ENCODE measurements around the gene HIGD1A. TPM values are rescaled to one million over a fixed set of nuclear protein-coding genes. Genes with fewer than 3 reads are reported as not detected.

HIGD1A gene
- total RNA-seq, 1 donor from 2014 or later, result 82.4 TPM

GRCh38 chr3:42822828-42823227, 18.5 kb upstream of the HIGD1A start:
- no peak for TF ChIP-seq CTCF (conservative IDR thresholded peaks at IDR 0.05)

GRCh38 chr3:42820746-42821051, 16.4 kb upstream of the HIGD1A start:
- no peaks in the 10 kb centered on the region for H3K36me3 Mint-ChIP-seq (ENCODE audit: low read depth)
- no peak for TF ChIP-seq CTCF (conservative IDR thresholded peaks at IDR 0.05)
- DNase-seq (ENCODE audit: low read depth, low spot score), result no peak
- H3K4me3 Mint-ChIP-seq, result no peak overlapping the region
- H3K27me3 Mint-ChIP-seq (ENCODE audit: low read depth), result peaks cover 5% of the 10 kb centered on the region
- H3K4me1 Mint-ChIP-seq, result peaks cover 14% of the 10 kb centered on the region
- H3K9me3 Mint-ChIP-seq, result no peaks in the 10 kb centered on the region
- H3K27ac Mint-ChIP-seq (ENCODE audit: unreplicated experiment), result no peak overlapping the region

More at GRCh38 chr3:42822828-42823227, 18.5 kb upstream of the HIGD1A start:
- Mint-ChIP-seq H3K4me1 (peaks cover 14% of the 10 kb centered on the region), H3K36me3 (ENCODE audit: low read depth) (no peaks in the 10 kb centered on the region), H3K27me3 (ENCODE audit: low read depth) (peaks cover 12% of the 10 kb centered on the region), H3K9me3 (no peaks in the 10 kb centered on the region), H3K27ac (ENCODE audit: unreplicated experiment) (no peak overlapping the region), H3K4me3 (no peak overlapping the region)
- no peak for DNase-seq (ENCODE audit: low read depth, low spot score)

- H3K4me1 Mint-ChIP-seq, result peaks cover 21% of the 10 kb centered on the region
- no peak overlapping the region for H3K4me3 Mint-ChIP-seq
- no peak for DNase-seq (ENCODE audit: low read depth, low spot score)
- TF ChIP-seq CTCF (conservative IDR thresholded peaks at IDR 0.05), result peak; percentile 27
- H3K27me3 Mint-ChIP-seq (ENCODE audit: low read depth), result peaks cover 2% of the 10 kb centered on the region
- H3K27ac Mint-ChIP-seq (ENCODE audit: unreplicated experiment), result peak overlapping the region; percentile 60
- no peaks in the 10 kb centered on the region for H3K36me3 Mint-ChIP-seq (ENCODE audit: low read depth)
- no peaks in the 10 kb centered on the region for H3K9me3 Mint-ChIP-seq
Observed at GRCh38 chr3:42819351-42819965, 15.2 kb upstream of the HIGD1A start.

- Mint-ChIP-seq H3K4me1 (peaks cover 13% of the 10 kb centered on the region), H3K27me3 (ENCODE audit: low read depth) (peaks cover 2% of the 10 kb centered on the region), H3K27ac (ENCODE audit: unreplicated experiment) (no peak overlapping the region), H3K4me3 (no peak overlapping the region), H3K36me3 (ENCODE audit: low read depth) (no peaks in the 10 kb centered on the region), H3K9me3 (no peaks in the 10 kb centered on the region)
- TF ChIP-seq CTCF (conservative IDR thresholded peaks at IDR 0.05), result no peak
- DNase-seq (ENCODE audit: low read depth, low spot score), result no peak
Observed at GRCh38 chr3:42815826-42816225, 11.5 kb upstream of the HIGD1A start.

- DNase-seq (ENCODE audit: low read depth, low spot score), result no peak
- H3K9me3 Mint-ChIP-seq, result no peaks in the 10 kb centered on the region
- H3K4me3 Mint-ChIP-seq, result no peak overlapping the region
- H3K36me3 Mint-ChIP-seq (ENCODE audit: low read depth), result no peaks in the 10 kb centered on the region
- H3K27me3 Mint-ChIP-seq (ENCODE audit: low read depth), result peaks cover 2% of the 10 kb centered on the region
- no peak for TF ChIP-seq CTCF (conservative IDR thresholded peaks at IDR 0.05)
- no peak overlapping the region for H3K27ac Mint-ChIP-seq (ENCODE audit: unreplicated experiment)
- peaks cover 13% of the 10 kb centered on the region for H3K4me1 Mint-ChIP-seq
Observed at GRCh38 chr3:42814914-42815507, 10.7 kb upstream of the HIGD1A start.
